ENCODE data around the gene SCO2. TPM values are rescaled to one million over a fixed set of nuclear protein-coding genes. Genes with fewer than 3 reads are reported as not detected.
"Not testable (repeated sequence)": the region's sequence is repeated elsewhere in the genome, so short reads cannot be mapped to it uniquely, and the experiment has no call there.

SCO2 gene
- polyA plus RNA-seq, 1 experiment: 2.5 TPM

GRCh38 chr22:50520826-50521453, 4.5 kb downstream of the SCO2 start:
- ChIA-PET POLR2A (interaction anchor here (0.5 kb wide), 1 partner anchor 13 kb away, joined by 3 read pairs; the partner anchor contains the start of gene LMF2), CTCF (interaction anchor here (0.6 kb wide), 1 partner anchor 20 kb away, joined by 3 read pairs; no protein-coding TSS in a partner anchor)
- H3K36me3 ChIP-seq (ENCODE audit: control insufficient read depth, insufficient read depth, low read length): peaks cover 33% of the 10 kb centered on the region
- H3K4me3 ChIP-seq (ENCODE audit: low read depth, low read length): no peak overlapping the region
- no peak for DNase-seq (ENCODE audit: low read depth)
- no peak for TF ChIP-seq CTCF (IDR thresholded peaks at IDR 0.05; ENCODE audit: insufficient read depth, low read depth, low read length)
- H3K27me3 ChIP-seq (ENCODE audit: control insufficient read depth, insufficient read depth, low read length): no peaks in the 10 kb centered on the region

GRCh38 chr22:50520184-50520583, 5.2 kb downstream of the SCO2 start:
- H3K27me3 ChIP-seq (ENCODE audit: control insufficient read depth, insufficient read depth, low read length); H3K4me3 ChIP-seq (ENCODE audit: low read depth, low read length); CTCF ChIA-PET; POLR2A ChIA-PET; DNase-seq (ENCODE audit: low read depth): not testable (repeated sequence)
- H3K36me3 ChIP-seq (ENCODE audit: control insufficient read depth, insufficient read depth, low read length): peaks cover 33% of the 10 kb centered on the region

- ChIA-PET POLR2A (no interaction called here), CTCF (interaction anchor here (1.3 kb wide), 1 partner anchor 26 kb away, joined by 3 read pairs; the partner anchor contains the start of gene KLHDC7B)
- no peak for TF ChIP-seq CTCF (IDR thresholded peaks at IDR 0.05; ENCODE audit: insufficient read depth, low read depth, low read length)
- H3K27me3 ChIP-seq (ENCODE audit: control insufficient read depth, insufficient read depth, low read length): no peaks in the 10 kb centered on the region
- no peak overlapping the region for H3K4me3 ChIP-seq (ENCODE audit: low read depth, low read length)
- H3K36me3 ChIP-seq (ENCODE audit: control insufficient read depth, insufficient read depth, low read length): peaks cover 33% of the 10 kb centered on the region
- no peak for DNase-seq (ENCODE audit: low read depth)
Measured at GRCh38 chr22:50519151-50519550, 6.2 kb downstream of the SCO2 start.

- no peak for TF ChIP-seq CTCF (IDR thresholded peaks at IDR 0.05; ENCODE audit: insufficient read depth, low read depth, low read length)
- ChIA-PET POLR2A (no interaction called here), CTCF (interaction anchor here (1.3 to 1.7 kb wide), 2 partner anchors 27 to 102 kb away, joined by 3 to 4 read pairs; partner anchors contain the start of gene KLHDC7B)
- no peak overlapping the region for H3K4me3 ChIP-seq (ENCODE audit: low read depth, low read length)
- DNase-seq (ENCODE audit: low read depth): no peak
- no peaks in the 10 kb centered on the region for H3K27me3 ChIP-seq (ENCODE audit: control insufficient read depth, insufficient read depth, low read length)
- peaks cover 28% of the 10 kb centered on the region for H3K36me3 ChIP-seq (ENCODE audit: control insufficient read depth, insufficient read depth, low read length)
Measured at GRCh38 chr22:50518606-50519005, 6.8 kb downstream of the SCO2 start.

- DNase-seq (ENCODE audit: low read depth): no peak
- TF ChIP-seq CTCF (IDR thresholded peaks at IDR 0.05; ENCODE audit: insufficient read depth, low read depth, low read length): no peak
- CTCF ChIA-PET: interaction anchor here (1.7 to 4.2 kb wide), 2 partner anchors 8 to 103 kb away, joined by 4 to 22 read pairs; partner anchors contain the start of gene SCO2
- Histone ChIP-seq H3K36me3 (ENCODE audit: control insufficient read depth, insufficient read depth, low read length) (peaks cover 19% of the 10 kb centered on the region), H3K4me3 (ENCODE audit: low read depth, low read length) (no peak overlapping the region), H3K27me3 (ENCODE audit: control insufficient read depth, insufficient read depth, low read length) (no peaks in the 10 kb centered on the region)
- POLR2A ChIA-PET: no interaction called here
Measured at GRCh38 chr22:50517495-50518260, 7.7 kb downstream of the SCO2 start.
